Colonic mucosa (tissue), 4 donors: ENCODE results near the gene GALNT9. TPM values are rescaled to one million over a fixed set of nuclear protein-coding genes. Genes with fewer than 3 reads are reported as not detected.

Source experiments
- DNase-seq: peaks from one replicate; pipeline ENCODE4 v3.0.0-alpha.2; 2020
- H3K27ac ChIP-seq: fragments of 200-600 bp; one replicate; pipeline ENCODE4 v1.8.0; 2021
- H3K27me3 ChIP-seq: fragments of 200-600 bp; one replicate; pipeline ENCODE4 v1.8.0; 2021
- H3K36me3 ChIP-seq: fragments of 200-600 bp; one replicate; pipeline ENCODE4 v1.8.0; 2021
- H3K4me1 ChIP-seq: fragments of 200-600 bp; one replicate; pipeline ENCODE4 v1.8.0; 2021; ENCODE audit warnings: mild to moderate bottlenecking
- H3K4me3 ChIP-seq: fragments of 200-600 bp; one replicate; pipeline ENCODE4 v1.8.0; 2021
- H3K9ac ChIP-seq, 2 donors: one replicate each; pipeline ENCODE4 v1.7.0; 2013; ENCODE audit warnings: control low read depth in 2 of 2, low read depth in 2 of 2, low read length in 2 of 2
- H3K9me3 ChIP-seq: fragments of 200-600 bp; one replicate; pipeline ENCODE4 v1.8.0; 2021
- intact Hi-C: fragments of 100-400 bp; cut with DNase I; formaldehyde crosslinking; loops from one replicate; pipeline ENCODE4 v1.14.1; 2022
- total RNA-seq, 2 donors: library from RNA; stranded (reverse); fragmentation: NEBNext Ultra II Directional in 1 of 2; extraction: Animal tissue kit (Norgen Biotek cat#: 25700) in 1 of 2; gene quantifications; one replicate each; pipeline ENCODE4 v1.2.1, GENCODE V29; 2021
- TF ChIP-seq, protein P1 (sequence below): fragments of 200-600 bp; IDR thresholded peaks from one replicate; pipeline ENCODE4 v1.8.0; 2022; ENCODE audit warnings: antibody characterized with exemption, mild to moderate bottlenecking
- donor health status: healthy.
- donor health status: DM: no; HTN: no; CAD: no.
- donor health status: DM: no; HTN: no; CAD: no.

Gene GALNT9
- total RNA-seq, 2 donors from 2014 or later = 0.45 TPM; not detected in 1

DNA sequence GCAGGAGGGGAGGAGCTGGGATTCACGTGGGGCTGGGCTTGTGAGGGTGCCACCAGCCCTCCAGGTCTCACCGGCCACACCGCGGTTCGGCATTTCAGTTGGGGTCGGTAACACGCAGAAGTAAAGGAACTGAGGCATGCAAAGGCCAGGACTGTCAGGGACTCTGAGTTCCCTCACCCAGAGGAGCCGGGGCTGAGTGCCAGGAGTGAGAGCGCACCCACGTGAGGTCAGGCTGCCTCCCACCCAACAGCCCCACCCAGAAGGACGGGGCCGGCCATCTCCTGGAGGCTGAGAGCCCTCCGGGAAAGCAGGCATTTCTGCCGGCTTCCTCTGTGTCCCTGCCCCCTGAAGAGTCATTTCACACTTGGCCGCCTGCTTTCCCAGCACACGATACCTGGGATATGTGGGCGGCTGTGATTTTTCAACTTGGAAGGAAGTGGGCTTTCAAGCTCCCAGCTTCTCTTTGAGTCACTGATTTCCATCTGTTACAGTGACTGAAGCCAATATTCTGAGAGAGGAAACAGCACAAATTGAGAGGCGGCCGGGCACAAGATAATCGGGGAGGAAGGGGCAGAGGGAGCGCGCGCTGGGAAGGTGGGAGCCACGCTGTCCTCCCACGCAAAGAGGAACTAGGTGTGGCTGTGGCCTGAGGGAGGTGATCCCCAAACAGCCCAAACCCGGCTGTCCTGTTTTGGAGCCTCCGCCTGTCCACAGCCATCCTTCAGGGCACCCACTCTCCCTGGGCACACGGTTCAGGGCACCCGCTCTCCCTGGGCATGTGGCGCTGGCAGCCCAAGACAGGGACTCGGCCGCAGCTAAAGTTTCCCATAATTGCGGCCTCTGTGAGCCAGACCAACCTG lies 19.0 kb downstream of the GALNT9 start:
- DNase-seq = no peak
- H3K27me3 ChIP-seq = no peaks in the 10 kb centered on the region
- H3K4me3 ChIP-seq = no peak overlapping the region
- TF ChIP-seq, protein P1, sequence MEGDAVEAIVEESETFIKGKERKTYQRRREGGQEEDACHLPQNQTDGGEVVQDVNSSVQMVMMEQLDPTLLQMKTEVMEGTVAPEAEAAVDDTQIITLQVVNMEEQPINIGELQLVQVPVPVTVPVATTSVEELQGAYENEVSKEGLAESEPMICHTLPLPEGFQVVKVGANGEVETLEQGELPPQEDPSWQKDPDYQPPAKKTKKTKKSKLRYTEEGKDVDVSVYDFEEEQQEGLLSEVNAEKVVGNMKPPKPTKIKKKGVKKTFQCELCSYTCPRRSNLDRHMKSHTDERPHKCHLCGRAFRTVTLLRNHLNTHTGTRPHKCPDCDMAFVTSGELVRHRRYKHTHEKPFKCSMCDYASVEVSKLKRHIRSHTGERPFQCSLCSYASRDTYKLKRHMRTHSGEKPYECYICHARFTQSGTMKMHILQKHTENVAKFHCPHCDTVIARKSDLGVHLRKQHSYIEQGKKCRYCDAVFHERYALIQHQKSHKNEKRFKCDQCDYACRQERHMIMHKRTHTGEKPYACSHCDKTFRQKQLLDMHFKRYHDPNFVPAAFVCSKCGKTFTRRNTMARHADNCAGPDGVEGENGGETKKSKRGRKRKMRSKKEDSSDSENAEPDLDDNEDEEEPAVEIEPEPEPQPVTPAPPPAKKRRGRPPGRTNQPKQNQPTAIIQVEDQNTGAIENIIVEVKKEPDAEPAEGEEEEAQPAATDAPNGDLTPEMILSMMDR = no peak
- H3K9me3 ChIP-seq = no peaks in the 10 kb centered on the region
- H3K4me1 ChIP-seq = no peaks in the 10 kb centered on the region
- H3K36me3 ChIP-seq = no peaks in the 10 kb centered on the region
- no peak overlapping the region for H3K27ac ChIP-seq
- H3K9ac ChIP-seq = no peak overlapping the region
- intact Hi-C loops = no loop called here

DNA sequence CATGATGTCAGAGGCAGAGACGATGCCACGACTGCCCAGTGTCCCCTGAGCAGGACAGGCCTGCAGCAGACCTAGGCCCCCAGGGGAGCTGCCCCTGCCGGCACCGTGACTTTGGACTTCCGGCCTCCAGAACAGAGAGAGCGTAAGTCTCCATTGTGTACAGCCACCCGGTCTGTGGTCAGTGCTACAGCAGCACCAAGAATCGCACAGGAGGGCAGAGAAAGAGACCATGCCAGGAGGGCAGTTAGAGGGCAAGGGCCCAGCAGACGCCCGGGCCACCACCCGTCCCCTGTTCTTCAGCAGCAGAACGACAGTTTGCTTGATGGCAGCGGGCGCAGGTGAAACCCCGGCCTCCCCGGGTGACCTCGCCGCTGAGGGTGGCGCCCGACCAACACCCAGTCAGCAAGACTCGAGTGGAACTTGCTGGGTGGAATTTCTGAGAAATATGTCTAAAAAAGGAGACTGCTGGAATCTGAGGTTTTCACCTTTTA lies 19.7 kb downstream of the GALNT9 start:
- TF ChIP-seq, protein P1 = no peak
- H3K9me3 ChIP-seq = no peaks in the 10 kb centered on the region
- no peak overlapping the region for H3K27ac ChIP-seq
- intact Hi-C loops = no loop called here
- no peak for DNase-seq
- H3K36me3 ChIP-seq = no peaks in the 10 kb centered on the region
- H3K4me3 ChIP-seq = no peak overlapping the region
- H3K4me1 ChIP-seq = no peaks in the 10 kb centered on the region
- H3K27me3 ChIP-seq = no peaks in the 10 kb centered on the region
- H3K9ac ChIP-seq = no peak overlapping the region

DNA sequence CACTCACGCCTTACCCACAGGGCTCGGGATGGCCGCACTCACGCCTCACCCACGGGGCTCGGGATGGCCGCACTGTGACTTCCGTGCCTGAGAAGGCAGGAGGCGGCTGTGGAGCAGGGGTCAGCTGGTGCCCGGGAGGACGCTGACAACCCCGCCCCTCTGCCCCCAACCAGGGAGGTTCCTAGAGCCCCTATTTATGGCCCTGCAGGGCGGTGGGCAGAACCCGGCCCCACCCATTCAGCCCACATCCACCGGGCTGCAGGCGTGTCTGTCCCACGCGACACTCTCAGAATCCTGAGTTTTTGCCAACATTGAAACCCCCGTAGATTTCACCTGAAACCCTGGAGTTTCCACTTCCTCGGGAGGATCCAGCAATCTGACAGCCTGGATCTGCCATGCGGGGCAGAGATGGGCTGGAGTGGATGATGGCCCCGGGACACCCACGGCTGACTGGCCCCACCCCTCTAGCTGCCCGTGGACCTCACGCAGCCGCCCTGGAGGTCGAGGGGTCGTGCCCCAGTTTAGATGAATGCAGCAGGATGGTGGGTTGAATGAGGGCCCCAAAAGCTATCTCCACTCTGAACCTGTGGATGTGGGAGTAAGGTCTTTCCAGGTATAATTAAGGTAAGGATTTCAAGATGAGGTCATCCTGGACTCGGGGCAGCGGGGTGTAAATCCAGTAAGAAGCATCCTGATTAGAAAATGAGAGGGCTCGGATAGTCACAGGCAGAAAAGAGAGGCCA lies 20.4 kb downstream of the GALNT9 start:
- TF ChIP-seq, protein P1 = no peak
- intact Hi-C loops = no loop called here
- Histone ChIP-seq H3K27ac (no peak overlapping the region), H3K4me1 (no peaks in the 10 kb centered on the region), H3K27me3 (no peaks in the 10 kb centered on the region), H3K36me3 (no peaks in the 10 kb centered on the region), H3K9ac (no peak overlapping the region), H3K4me3 (no peak overlapping the region), H3K9me3 (no peaks in the 10 kb centered on the region)
- no peak for DNase-seq

DNA sequence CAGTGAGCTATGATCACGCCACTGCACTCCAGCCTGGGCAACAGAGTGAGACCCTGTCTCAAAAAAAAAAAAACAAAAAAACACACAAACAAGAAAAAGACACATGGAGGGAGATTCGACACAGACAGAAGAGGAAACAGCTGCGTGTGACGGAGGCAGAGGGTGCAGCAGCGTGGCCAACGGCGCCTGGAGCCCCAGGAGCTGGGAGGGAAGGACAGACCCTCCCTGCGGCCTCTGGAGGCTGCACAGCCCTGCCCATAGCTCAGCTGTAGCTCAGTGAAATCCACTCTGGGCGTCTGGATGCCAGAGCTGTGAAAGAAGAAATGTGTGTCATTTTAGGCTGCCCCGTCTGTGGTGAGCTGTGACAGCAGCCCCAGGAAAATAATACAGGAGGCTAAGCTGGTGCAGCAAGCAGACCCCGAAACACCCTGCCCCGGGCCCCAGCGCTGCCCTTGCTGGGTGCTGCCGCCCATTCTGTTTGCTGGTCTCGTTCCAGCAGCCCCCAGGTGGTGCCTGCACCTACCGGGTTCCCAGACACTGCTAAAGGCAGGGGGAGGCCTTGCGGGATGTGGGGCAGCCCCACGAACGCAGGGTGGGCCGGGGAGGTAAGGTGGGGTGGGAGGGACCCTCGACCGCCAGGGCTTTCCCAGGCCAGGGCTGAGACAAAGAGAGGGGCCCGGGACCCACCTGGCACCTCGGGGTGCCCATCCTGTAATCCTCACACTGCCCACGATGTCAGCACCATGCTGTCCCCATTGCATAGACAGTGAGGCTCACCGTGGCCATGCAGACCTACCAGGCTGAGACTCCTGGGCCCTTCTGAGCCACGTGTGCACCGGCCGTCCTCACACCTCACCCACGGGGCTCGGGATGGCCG lies 21.2 kb downstream of the GALNT9 start:
- intact Hi-C loops = no loop called here
- TF ChIP-seq, protein P1 = no peak
- no peak overlapping the region for H3K4me3 ChIP-seq
- no peak for DNase-seq
- no peaks in the 10 kb centered on the region for H3K4me1 ChIP-seq
- no peaks in the 10 kb centered on the region for H3K27me3 ChIP-seq
- no peaks in the 10 kb centered on the region for H3K9me3 ChIP-seq
- no peak overlapping the region for H3K9ac ChIP-seq
- H3K36me3 ChIP-seq = no peaks in the 10 kb centered on the region
- H3K27ac ChIP-seq = no peak overlapping the region

DNA sequence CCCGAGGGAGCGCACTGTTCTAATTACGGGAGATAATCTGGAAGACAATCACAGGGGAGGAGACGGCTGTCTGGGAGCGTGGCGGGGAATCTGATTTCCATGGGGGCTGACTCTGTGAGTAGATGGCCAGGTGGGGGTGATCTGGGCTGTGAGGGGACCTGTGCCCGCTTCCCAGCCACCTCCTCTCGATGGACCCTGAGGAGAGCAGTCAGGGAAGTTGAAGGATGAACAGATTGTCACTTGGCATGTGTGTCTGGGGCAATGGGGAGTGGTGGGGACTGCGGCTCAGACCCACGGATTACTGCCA lies 22.6 kb downstream of the GALNT9 start:
- TF ChIP-seq, protein P1 = no peak
- DNase-seq = no peak
- no peak overlapping the region for H3K27ac ChIP-seq

More for the DNA sequence above, 22.6 kb downstream of the GALNT9 start:
- no peaks in the 10 kb centered on the region for H3K27me3 ChIP-seq
- H3K9ac ChIP-seq = no peak overlapping the region
- H3K4me1 ChIP-seq = no peaks in the 10 kb centered on the region
- no peaks in the 10 kb centered on the region for H3K9me3 ChIP-seq
- H3K4me3 ChIP-seq = no peak overlapping the region
- H3K36me3 ChIP-seq = no peaks in the 10 kb centered on the region
- intact Hi-C loops = no loop called here
